GM20000 (cell line): ENCODE data around the gene CLCNKA.
"Not testable (repeated sequence)": the region's sequence is repeated elsewhere in the genome, so short reads cannot be mapped to it uniquely, and the experiment has no call there.

Experiments
- DNase-seq: peaks from one replicate; pipeline ENCODE4 v3.0.0; 2012; ENCODE audit warnings: low spot score
- TF ChIP-seq, protein P1 (sequence below): IDR thresholded peaks from 2 replicates; pipeline ENCODE4 v1.5.1; 2012; ENCODE audit warnings: mild to moderate bottlenecking, control low read depth; ENCODE audit errors: extremely low read depth, missing control alignments

CLCNKA gene

GRCh38 chr1:16061266-16061665, 39.4 kb downstream of the CLCNKA start:
- DNase-seq = no peak
- TF ChIP-seq, protein P1, sequence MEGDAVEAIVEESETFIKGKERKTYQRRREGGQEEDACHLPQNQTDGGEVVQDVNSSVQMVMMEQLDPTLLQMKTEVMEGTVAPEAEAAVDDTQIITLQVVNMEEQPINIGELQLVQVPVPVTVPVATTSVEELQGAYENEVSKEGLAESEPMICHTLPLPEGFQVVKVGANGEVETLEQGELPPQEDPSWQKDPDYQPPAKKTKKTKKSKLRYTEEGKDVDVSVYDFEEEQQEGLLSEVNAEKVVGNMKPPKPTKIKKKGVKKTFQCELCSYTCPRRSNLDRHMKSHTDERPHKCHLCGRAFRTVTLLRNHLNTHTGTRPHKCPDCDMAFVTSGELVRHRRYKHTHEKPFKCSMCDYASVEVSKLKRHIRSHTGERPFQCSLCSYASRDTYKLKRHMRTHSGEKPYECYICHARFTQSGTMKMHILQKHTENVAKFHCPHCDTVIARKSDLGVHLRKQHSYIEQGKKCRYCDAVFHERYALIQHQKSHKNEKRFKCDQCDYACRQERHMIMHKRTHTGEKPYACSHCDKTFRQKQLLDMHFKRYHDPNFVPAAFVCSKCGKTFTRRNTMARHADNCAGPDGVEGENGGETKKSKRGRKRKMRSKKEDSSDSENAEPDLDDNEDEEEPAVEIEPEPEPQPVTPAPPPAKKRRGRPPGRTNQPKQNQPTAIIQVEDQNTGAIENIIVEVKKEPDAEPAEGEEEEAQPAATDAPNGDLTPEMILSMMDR = no peak

GRCh38 chr1:16061989-16062686, 40.3 kb downstream of the CLCNKA start:
- DNase-seq = not testable (repeated sequence)

GRCh38 chr1:16062687-16063075, 40.8 kb downstream of the CLCNKA start:
- not testable (repeated sequence) for DNase-seq

DNA sequence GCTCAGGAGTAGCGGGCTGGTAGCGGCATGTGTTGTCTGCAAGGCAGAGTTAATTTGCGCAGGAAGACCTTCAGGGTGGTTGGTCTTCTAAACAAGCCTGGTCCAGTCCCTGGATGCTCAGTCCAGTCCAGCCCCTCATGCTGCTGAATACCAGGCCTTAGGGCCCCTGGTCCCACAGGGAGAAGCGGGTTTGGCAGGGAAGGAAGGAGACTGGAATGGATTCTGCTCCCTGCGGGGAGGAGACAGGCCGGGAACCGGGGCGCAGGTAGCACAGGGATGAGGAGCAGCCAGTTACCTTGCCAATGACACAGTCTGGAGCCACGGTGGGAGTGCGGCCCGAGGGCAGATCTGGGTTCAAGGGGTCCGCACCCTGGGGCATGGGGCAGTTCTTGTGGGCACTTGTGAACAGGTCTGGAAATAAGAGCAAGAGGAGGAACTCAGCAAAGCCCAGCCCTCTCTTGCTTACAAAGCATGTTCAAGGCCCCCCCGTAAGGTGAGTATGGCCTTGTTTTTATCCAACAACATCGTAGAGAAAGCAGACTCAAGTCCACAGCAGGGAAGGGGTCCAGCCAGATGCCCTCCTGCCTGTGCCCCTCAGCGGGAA, 41.5 kb downstream of the CLCNKA start:
- TF ChIP-seq, protein P1 = no peak
- no peak for DNase-seq

GRCh38 chr1:16063921-16064320, 42.1 kb downstream of the CLCNKA start:
- no peak for DNase-seq
- TF ChIP-seq, protein P1 = no peak

DNA sequence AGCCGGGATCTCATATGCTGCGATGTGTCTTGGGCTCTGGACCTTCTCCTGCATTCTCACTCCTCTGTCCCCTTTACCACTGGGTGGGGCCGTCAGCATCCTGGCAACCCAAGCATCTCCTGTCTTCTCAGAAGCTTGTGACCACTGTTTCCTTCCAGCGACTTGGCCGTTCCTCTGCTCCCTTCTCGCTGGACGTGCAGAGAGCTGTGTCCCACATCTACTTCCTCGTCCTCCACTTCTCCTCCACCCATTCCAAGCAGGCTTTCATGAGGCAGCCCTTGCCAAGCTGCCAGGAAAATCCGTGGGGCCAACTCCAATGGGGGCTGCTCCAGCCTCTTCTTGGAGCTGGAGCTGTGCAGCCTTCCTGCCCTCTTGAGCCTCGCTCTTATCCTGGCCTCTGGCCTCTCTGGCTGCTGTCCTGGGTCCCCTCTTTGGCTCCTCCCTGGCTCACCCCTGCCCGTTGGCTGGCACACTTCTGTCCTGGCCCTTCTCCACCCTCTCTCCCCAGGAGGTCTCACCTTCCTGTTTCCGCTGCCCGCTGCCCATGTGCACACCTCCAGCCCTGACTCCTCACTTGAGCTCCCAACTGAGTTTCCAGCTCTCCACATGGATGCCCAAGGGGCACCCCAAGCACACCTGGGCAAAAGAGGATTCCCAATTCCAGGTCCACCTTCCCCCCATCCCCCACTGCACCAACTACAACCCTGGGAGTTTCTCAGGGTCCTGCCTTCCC, 42.9 kb downstream of the CLCNKA start:
- DNase-seq = no peak
- TF ChIP-seq, protein P1 = no peak

- DNase-seq = no peak
- TF ChIP-seq, protein P1 = no peak
These were observed 43.4 kb downstream of the CLCNKA start for GRCh38 chr1:16065269-16065576.

DNA sequence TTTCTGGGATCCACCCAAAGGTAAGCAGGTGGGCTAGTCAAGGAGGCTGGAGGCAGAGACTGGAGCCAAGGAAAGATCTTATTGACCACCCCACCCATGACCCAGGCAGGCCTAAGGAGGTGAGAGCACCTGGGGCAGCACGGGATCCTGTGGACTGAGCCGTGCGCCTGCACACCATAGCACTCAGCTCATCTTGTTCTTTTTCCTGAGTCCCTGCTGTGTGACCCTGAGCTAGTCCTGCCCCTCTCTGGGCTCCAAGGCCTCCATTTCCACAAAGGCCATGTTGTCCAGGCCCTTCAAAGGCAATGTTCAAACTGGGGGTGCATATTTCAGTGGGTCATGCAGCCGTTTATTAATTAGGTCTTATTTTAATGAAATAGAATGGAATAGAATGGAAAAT, 44.4 kb downstream of the CLCNKA start:
- no peak for DNase-seq
- TF ChIP-seq, protein P1 = no peak
